ENCODE measurements around the gene WDR31. TPM values are rescaled to one million over a fixed set of nuclear protein-coding genes. Genes with fewer than 3 reads are reported as not detected.
A peak's percentile ranks its signal among the peaks of the same experiment; 100 is the strongest.
"Not testable (repeated sequence)": the region's sequence is repeated elsewhere in the genome, so short reads cannot be mapped to it uniquely, and the experiment has no call there.

The WDR31 gene
- total and polyA plus RNA-seq, 2 experiments from 2014 or later = 4.1 to 5.4 TPM

GRCh38 chr9:113381909-113382411 is 41.9 kb upstream of the WDR31 start:
- peaks cover 11% of the 10 kb centered on the region for H3K4me1 ChIP-seq (ENCODE audit: low read depth)
- H3K4me3 ChIP-seq = no peak overlapping the region
- no peak overlapping the region for H3K27ac ChIP-seq
- no peaks in the 10 kb centered on the region for H3K9me3 ChIP-seq (ENCODE audit: low read depth)
- DNase-seq (ENCODE audit: low read depth in 1 of 2, low spot score in 1 of 2) = no peak
- TF ChIP-seq CTCF (IDR thresholded peaks at IDR 0.05; ENCODE audit: low read depth, low read length) = no peak
- no peaks in the 10 kb centered on the region for H3K36me3 ChIP-seq
- no peaks in the 10 kb centered on the region for H3K27me3 ChIP-seq

GRCh38 chr9:113381441-113381840 is 41.4 kb upstream of the WDR31 start:
- not testable (repeated sequence) for DNase-seq (ENCODE audit: low read depth in 1 of 2, low spot score in 1 of 2)

GRCh38 chr9:113380869-113381378 is 40.8 kb upstream of the WDR31 start:
- no peak for TF ChIP-seq CTCF (IDR thresholded peaks at IDR 0.05; ENCODE audit: low read depth, low read length)
- Histone ChIP-seq H3K27ac (peak overlapping the region; percentile 86), H3K4me1 (ENCODE audit: low read depth) (peaks cover 11% of the 10 kb centered on the region), H3K4me3 (no peak overlapping the region), H3K36me3 (no peaks in the 10 kb centered on the region), H3K9me3 (ENCODE audit: low read depth) (no peaks in the 10 kb centered on the region), H3K27me3 (no peaks in the 10 kb centered on the region)
- DNase-seq (ENCODE audit: low read depth in 1 of 2, low spot score in 1 of 2) = no peak

More at GRCh38 chr9:113381441-113381840, 41.4 kb upstream of the WDR31 start:
- peaks cover 11% of the 10 kb centered on the region for H3K4me1 ChIP-seq (ENCODE audit: low read depth)
- not testable (repeated sequence) for H3K4me3 ChIP-seq; H3K27ac ChIP-seq; H3K27me3 ChIP-seq; H3K9me3 ChIP-seq (ENCODE audit: low read depth); H3K36me3 ChIP-seq

GRCh38 chr9:113379829-113380210 is 39.7 kb upstream of the WDR31 start:
- not testable (repeated sequence) for H3K4me3 ChIP-seq; H3K9me3 ChIP-seq (ENCODE audit: low read depth); DNase-seq (ENCODE audit: low read depth in 1 of 2, low spot score in 1 of 2); H3K36me3 ChIP-seq; H3K27me3 ChIP-seq
- Histone ChIP-seq H3K27ac (peak overlapping the region; percentile 86), H3K4me1 (ENCODE audit: low read depth) (peaks cover 11% of the 10 kb centered on the region)

GRCh38 chr9:113379094-113379828 is 39.2 kb upstream of the WDR31 start:
- H3K27me3 ChIP-seq; DNase-seq (ENCODE audit: low read depth in 1 of 2, low spot score in 1 of 2); H3K9me3 ChIP-seq (ENCODE audit: low read depth); H3K4me3 ChIP-seq; H3K36me3 ChIP-seq: not testable (repeated sequence)
- Histone ChIP-seq H3K4me1 (ENCODE audit: low read depth) (peaks cover 11% of the 10 kb centered on the region), H3K27ac (peak overlapping the region; percentile 86)

GRCh38 chr9:113376634-113377567 is 36.8 kb upstream of the WDR31 start, which contains the start of gene HDHD3:
HDHD3 (minus strand) TSS chr9:113376986; CDS start chr9:113374354, 2,632 bp downstream.
- H3K4me1 ChIP-seq (ENCODE audit: low read depth) = peaks cover 11% of the 10 kb centered on the region
- H3K27ac ChIP-seq = peak within 1 kb of the TSS; percentile 86
- peak within 1 kb of the TSS; percentile 73 for H3K4me3 ChIP-seq
- peaks cover 7% of the 10 kb centered on the region for H3K36me3 ChIP-seq
- no peak for TF ChIP-seq CTCF (IDR thresholded peaks at IDR 0.05; ENCODE audit: low read depth, low read length)
- DNase-seq (ENCODE audit: low read depth in 1 of 2, low spot score in 1 of 2) = peak; percentile 79 to 90
- no peaks in the 10 kb centered on the region for H3K27me3 ChIP-seq
- H3K9me3 ChIP-seq (ENCODE audit: low read depth) = no peaks in the 10 kb centered on the region

All from cardiac muscle cell (in vitro differentiated cells and primary cell).